Measurements from ENCODE around the gene POC1A. TPM values are rescaled to one million over a fixed set of nuclear protein-coding genes. Genes with fewer than 3 reads are reported as not detected.

Gene POC1A
- total RNA-seq, 1 donor from 2014 or later: 3.7 TPM

DNA sequence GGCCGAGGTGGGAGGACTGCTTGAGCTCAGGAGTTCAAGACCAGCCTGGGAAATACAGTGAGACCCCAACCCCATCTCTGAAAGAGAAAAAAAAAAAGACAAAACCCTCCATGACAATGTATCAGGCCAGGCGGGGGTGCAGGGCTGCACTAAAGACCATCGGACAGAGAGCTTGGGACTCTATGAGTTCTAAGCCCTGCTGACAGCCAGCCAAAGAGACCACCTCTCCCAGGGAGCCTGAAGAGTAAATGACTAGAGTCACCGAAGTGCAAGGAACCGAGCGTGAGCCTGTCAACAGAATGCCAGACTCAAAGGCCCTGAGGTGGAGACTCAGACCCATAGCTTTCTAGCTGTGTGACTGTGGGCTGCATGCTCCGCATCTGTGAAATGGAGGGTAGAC, 12.5 kb downstream of the POC1A start:
- H3K4me3 Mint-ChIP-seq (ENCODE audit: unreplicated experiment): no peak overlapping the region
- DNase-seq (ENCODE audit: low read depth) (no peak), FAIRE-seq (no peak)
- H3K27ac ChIP-seq (ENCODE audit: low read depth, low read length): no peak overlapping the region
- no peaks in the 10 kb centered on the region for H3K79me2 ChIP-seq (ENCODE audit: insufficient read depth, low read length)
- no peak overlapping the region for H3K9ac ChIP-seq (ENCODE audit: low read length)
- no peak overlapping the region for H3K4me2 ChIP-seq (ENCODE audit: low read length)
- no peaks in the 10 kb centered on the region for H3K36me3 ChIP-seq (ENCODE audit: insufficient read depth, low read length)
- no peaks in the 10 kb centered on the region for H3K4me1 Mint-ChIP-seq (ENCODE audit: low read depth, unreplicated experiment)
- no peak overlapping the region for H2AFZ ChIP-seq (ENCODE audit: low read depth, low read length)
- H3K9me3 ChIP-seq (ENCODE audit: insufficient read depth, low read depth, low read length): no peaks in the 10 kb centered on the region
- no peaks in the 10 kb centered on the region for H3K27me3 Mint-ChIP-seq (ENCODE audit: low read depth, unreplicated experiment)
- H3K9me3 Mint-ChIP-seq (ENCODE audit: unreplicated experiment): no peaks in the 10 kb centered on the region
- H3K27ac Mint-ChIP-seq (ENCODE audit: unreplicated experiment): no peak overlapping the region
- peaks cover 6% of the 10 kb centered on the region for H3K36me3 Mint-ChIP-seq (ENCODE audit: low read depth, unreplicated experiment)
- H3K4me3 ChIP-seq (ENCODE audit: insufficient read depth, low read depth, low read length): no peak overlapping the region
- H3K27me3 ChIP-seq (ENCODE audit: insufficient read depth, low read length): no peaks in the 10 kb centered on the region
- TF ChIP-seq CTCF (IDR thresholded peaks at IDR 0.05; ENCODE audit: insufficient read depth, low read depth, low read length): no peak
- TF ChIP-seq EZH2 (IDR thresholded peaks at IDR 0.05; ENCODE audit: insufficient read depth, low read length): no peak
- peaks cover 2% of the 10 kb centered on the region for H3K4me1 ChIP-seq (ENCODE audit: insufficient read depth, low read length)
- H4K20me1 ChIP-seq (ENCODE audit: insufficient read depth, low read length): peaks cover 6% of the 10 kb centered on the region

- Histone ChIP-seq H3K4me3 (ENCODE audit: insufficient read depth, low read depth, low read length) (no peak overlapping the region), H3K27ac (ENCODE audit: low read depth, low read length) (no peak overlapping the region), H2AFZ (ENCODE audit: low read depth, low read length) (no peak overlapping the region), H3K9ac (ENCODE audit: low read length) (no peak overlapping the region), H3K4me1 (ENCODE audit: insufficient read depth, low read length) (peaks cover 2% of the 10 kb centered on the region), H3K4me2 (ENCODE audit: low read length) (no peak overlapping the region), H4K20me1 (ENCODE audit: insufficient read depth, low read length) (peaks cover 6% of the 10 kb centered on the region), H3K36me3 (ENCODE audit: insufficient read depth, low read length) (no peaks in the 10 kb centered on the region), H3K27me3 (ENCODE audit: insufficient read depth, low read length) (no peaks in the 10 kb centered on the region), H3K79me2 (ENCODE audit: insufficient read depth, low read length) (no peaks in the 10 kb centered on the region), H3K9me3 (ENCODE audit: insufficient read depth, low read depth, low read length) (no peaks in the 10 kb centered on the region)
- Mint-ChIP-seq H3K27ac (ENCODE audit: unreplicated experiment) (no peak overlapping the region), H3K27me3 (ENCODE audit: low read depth, unreplicated experiment) (no peaks in the 10 kb centered on the region), H3K9me3 (ENCODE audit: unreplicated experiment) (no peaks in the 10 kb centered on the region), H3K4me1 (ENCODE audit: low read depth, unreplicated experiment) (no peaks in the 10 kb centered on the region), H3K4me3 (ENCODE audit: unreplicated experiment) (no peak overlapping the region), H3K36me3 (ENCODE audit: low read depth, unreplicated experiment) (peaks cover 6% of the 10 kb centered on the region)
- no peak for TF ChIP-seq CTCF (IDR thresholded peaks at IDR 0.05; ENCODE audit: insufficient read depth, low read depth, low read length)
- FAIRE-seq (no peak), DNase-seq (ENCODE audit: low read depth) (no peak)
Measured at GRCh38 chr3:52140769-52141168, 13.5 kb downstream of the POC1A start.

DNA sequence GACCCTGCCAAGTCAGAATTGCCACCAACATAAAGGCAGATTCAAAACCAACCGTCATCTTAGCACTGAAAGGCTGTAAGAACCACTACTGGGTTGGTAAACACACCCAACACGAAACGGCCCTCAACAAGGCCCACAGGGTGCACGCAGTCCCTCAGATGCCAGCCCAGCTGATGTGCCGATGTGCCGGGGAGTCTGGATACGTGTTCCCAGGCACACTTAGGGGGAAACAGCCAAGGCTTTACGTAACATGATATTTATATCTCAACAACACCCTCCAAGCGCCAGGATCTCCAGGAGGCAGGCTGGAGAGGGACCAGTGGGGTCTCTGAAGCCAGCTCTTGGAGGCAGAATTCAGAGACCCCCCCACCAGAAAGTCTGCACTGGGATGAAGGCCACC, 14.2 kb downstream of the POC1A start:
- no peaks in the 10 kb centered on the region for H3K79me2 ChIP-seq (ENCODE audit: insufficient read depth, low read length)
- no peaks in the 10 kb centered on the region for H3K27me3 ChIP-seq (ENCODE audit: insufficient read depth, low read length)
- no peak overlapping the region for H3K4me2 ChIP-seq (ENCODE audit: low read length)
- no peaks in the 10 kb centered on the region for H3K27me3 Mint-ChIP-seq (ENCODE audit: low read depth, unreplicated experiment)
- no peaks in the 10 kb centered on the region for H3K36me3 ChIP-seq (ENCODE audit: insufficient read depth, low read length)
- no peaks in the 10 kb centered on the region for H3K4me1 Mint-ChIP-seq (ENCODE audit: low read depth, unreplicated experiment)
- H3K9me3 Mint-ChIP-seq (ENCODE audit: unreplicated experiment): no peaks in the 10 kb centered on the region
- no peak overlapping the region for H3K27ac ChIP-seq (ENCODE audit: low read depth, low read length)
- no peak for TF ChIP-seq CTCF (IDR thresholded peaks at IDR 0.05; ENCODE audit: insufficient read depth, low read depth, low read length)
- no peak for TF ChIP-seq EZH2 (IDR thresholded peaks at IDR 0.05; ENCODE audit: insufficient read depth, low read length)
- no peak overlapping the region for H3K9ac ChIP-seq (ENCODE audit: low read length)
- H3K27ac Mint-ChIP-seq (ENCODE audit: unreplicated experiment): no peak overlapping the region
- FAIRE-seq (no peak), DNase-seq (ENCODE audit: low read depth) (no peak)
- H3K4me3 Mint-ChIP-seq (ENCODE audit: unreplicated experiment): no peak overlapping the region
- no peak overlapping the region for H2AFZ ChIP-seq (ENCODE audit: low read depth, low read length)
- H3K36me3 Mint-ChIP-seq (ENCODE audit: low read depth, unreplicated experiment): peaks cover 6% of the 10 kb centered on the region
- no peak overlapping the region for H3K4me3 ChIP-seq (ENCODE audit: insufficient read depth, low read depth, low read length)
- H3K4me1 ChIP-seq (ENCODE audit: insufficient read depth, low read length): peaks cover 2% of the 10 kb centered on the region
- no peaks in the 10 kb centered on the region for H3K9me3 ChIP-seq (ENCODE audit: insufficient read depth, low read depth, low read length)
- peaks cover 6% of the 10 kb centered on the region for H4K20me1 ChIP-seq (ENCODE audit: insufficient read depth, low read length)
